GM21528 (cell line): ENCODE data around the gene PRMT3.
"Not testable (repeated sequence)": the region's sequence is repeated elsewhere in the genome, so short reads cannot be mapped to it uniquely, and the experiment has no call there.

Experiments
- ATAC-seq: cut with Tn5 transposase; IDR thresholded peaks from one replicate; pipeline ENCODE4 v1.9.1; 2021; ENCODE audit warnings: mild to moderate bottlenecking, moderate library complexity; ENCODE audit not compliant: unreplicated experiment, low FRiP score

The PRMT3 gene

GRCh38 chr11:20453657-20454316, 66.3 kb downstream of the PRMT3 start:
- ATAC-seq, result no peak

DNA sequence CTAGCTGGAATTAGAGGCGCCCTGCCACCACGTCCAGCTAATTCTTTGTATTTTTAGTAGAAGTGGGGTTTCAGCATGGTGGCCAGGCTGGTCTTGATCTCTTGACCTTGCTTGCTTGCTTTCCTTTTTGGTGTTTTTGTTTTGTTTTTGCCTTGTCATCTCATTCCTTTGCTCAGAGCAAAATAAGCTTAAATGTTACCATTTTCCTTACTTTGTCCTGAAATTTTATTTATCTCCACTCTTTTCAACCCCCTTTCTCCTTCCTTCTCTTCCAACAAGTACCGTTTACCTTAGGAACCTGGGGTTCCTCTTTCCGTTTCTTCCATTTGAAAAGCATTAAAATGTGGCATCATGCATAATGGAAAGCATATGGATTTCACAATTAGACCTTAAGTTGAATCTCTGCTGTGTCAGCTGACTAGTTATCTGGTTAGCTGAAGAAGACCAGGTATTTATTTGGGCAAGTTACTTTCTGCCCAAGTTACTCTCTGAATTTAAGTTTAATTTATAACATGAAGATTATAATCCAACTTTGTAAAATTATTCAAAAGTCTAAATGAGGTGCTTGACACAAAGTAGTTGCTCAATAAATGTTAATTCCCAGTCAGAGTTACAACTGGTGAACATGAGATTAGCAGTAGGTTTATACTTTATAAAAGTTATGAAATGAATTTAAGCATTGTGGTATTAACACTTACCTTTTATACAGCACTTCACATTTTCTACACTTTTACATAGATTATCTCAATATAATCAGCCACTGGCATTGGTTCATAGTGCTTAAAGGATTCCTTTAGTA, 69.7 kb downstream of the PRMT3 start:
- ATAC-seq, result no peak

DNA sequence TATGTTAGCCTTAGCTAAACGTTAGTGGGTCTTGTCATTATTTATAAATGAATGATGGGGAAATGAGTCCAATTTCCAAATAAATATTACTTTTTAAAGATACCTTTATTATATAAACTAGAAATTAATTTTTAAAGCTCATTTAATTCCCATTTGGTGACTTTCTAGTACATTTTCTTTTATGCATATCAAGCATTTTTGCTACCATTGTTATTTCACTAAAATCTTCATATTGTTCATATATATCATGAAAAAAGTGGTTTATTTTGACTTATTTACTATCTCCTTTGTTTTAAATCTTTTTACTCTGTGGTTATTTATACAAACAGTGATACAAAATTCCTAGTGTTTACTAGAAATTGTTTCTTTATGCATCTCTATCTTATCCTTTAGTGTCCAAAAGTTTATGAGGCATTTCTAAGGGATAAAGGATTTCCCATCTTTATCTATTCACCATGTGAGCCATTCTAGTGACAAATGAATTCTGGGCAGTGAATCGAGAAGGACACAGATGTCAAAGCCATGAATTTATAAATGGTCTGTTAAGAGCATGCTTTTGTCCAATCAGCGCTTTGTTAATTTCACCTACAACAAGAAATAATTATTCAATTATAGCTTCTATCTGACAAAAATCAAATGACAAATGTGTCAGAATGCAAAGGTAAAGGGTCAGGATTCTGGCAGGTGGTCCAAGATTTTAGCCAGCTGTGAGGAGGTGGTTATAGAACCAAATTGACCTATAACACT, 70.6 kb downstream of the PRMT3 start:
- ATAC-seq, result no peak

- ATAC-seq, result no peak
These were observed 71.6 kb downstream of the PRMT3 start for GRCh38 chr11:20458905-20459632.

- ATAC-seq, result no peak
These were observed 72.3 kb downstream of the PRMT3 start for GRCh38 chr11:20459865-20460264.

- no peak for ATAC-seq
These were observed 77.0 kb downstream of the PRMT3 start for GRCh38 chr11:20464518-20464917.

DNA sequence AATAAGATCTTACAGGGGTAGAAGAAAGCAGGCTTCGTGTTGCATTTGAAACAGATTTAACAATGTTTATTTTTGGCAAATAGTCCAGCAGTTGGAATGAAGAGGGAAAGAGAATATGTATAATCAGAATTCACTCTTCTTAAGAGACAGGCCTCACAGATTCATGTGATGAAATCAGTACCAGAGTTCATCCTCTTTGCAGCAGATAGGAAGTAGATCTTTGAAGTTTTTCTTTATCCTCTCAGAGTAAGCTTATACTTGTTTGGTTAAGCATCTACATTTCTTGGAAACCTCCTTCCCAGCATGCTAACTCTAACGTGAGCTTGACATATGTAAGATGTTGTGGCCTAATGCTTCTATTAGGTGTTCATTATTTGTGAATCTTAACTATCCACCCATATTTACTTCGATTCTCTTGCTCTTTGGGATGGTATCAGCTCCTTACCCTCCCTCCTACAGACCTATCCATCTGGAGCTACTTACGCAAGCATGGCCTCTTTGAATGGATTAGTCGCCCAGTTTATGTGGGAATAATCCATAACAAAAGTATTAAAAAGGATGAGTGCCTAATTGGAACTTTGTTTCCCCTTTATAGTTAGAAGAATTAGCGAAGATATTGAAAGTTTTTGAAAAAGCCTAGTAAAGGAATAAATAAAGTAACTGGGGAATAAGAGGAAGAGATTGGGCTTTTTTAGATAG, 80.1 kb downstream of the PRMT3 start:
- no peak for ATAC-seq

DNA sequence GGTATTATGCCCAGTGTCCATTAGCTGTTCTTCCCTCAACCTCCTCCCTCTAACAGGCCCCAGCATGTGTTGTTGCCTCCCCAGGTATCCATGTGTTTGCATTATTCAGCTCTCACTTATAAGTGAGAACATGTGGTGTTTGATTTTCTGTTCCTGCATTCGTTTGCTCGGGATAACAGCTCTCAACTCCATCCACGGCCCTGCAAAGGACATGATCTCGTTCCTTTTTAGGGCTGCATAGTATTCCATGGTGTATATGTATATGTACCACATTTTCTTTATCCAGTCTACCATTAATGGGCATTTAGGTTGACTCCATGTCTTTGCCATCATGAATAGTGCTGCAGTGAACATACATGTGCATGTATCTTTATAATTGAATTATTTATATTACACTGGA, 82.8 kb downstream of the PRMT3 start:
- no peak for ATAC-seq

DNA sequence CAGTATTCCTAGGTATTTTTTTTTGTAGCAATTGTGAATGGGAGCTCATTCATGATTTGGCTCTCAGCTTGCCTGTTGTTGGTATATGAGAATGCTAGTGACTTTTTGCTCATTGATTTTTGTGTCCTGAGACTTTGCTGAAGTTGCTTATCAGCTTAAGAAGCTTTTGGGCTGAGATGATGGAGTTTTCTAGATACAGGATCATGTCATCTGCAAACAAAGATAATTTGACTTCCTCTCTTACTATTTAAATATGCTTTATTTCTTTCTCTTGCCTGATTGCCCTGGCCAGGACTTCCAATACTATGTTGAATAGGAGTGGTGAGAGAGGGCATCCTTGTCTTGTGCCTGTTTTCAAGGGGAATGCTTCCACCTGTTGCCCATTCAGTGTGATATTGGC, 84.4 kb downstream of the PRMT3 start:
- ATAC-seq, result not testable (repeated sequence)

DNA sequence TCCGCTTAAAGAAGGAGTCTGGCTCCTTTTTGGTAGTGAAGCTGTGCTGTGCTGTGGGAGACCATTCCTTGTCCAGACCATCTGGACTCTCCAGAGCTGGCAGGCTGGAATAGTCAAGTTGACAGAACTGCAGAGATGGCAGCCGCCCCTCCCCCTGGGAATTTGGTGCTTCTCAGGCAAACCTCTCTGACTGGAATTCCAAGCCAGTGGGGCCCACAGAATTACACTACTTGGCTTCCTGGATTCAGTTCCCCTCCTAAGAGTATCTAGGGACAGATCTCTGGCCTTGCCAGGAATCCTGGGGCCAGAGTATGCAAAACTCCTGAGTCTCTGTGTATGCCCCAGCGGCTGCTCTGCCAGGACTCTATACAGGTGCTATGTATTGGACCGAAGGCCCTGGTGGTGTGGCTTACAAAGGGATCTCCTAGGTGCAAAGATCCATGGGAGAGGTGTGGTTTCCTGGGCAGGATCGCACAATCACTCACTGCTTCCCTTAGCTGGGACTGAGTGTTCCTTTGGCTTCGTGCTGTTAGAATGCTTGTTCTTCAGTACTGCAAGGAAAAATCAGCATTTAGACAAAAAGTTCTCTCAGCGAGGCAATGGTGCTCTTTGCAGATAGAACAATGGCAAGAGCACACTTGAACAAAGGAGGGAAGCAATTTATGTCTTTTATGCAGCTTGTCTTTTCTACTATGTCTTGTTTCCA, 86.8 kb downstream of the PRMT3 start:
- ATAC-seq, result no peak

DNA sequence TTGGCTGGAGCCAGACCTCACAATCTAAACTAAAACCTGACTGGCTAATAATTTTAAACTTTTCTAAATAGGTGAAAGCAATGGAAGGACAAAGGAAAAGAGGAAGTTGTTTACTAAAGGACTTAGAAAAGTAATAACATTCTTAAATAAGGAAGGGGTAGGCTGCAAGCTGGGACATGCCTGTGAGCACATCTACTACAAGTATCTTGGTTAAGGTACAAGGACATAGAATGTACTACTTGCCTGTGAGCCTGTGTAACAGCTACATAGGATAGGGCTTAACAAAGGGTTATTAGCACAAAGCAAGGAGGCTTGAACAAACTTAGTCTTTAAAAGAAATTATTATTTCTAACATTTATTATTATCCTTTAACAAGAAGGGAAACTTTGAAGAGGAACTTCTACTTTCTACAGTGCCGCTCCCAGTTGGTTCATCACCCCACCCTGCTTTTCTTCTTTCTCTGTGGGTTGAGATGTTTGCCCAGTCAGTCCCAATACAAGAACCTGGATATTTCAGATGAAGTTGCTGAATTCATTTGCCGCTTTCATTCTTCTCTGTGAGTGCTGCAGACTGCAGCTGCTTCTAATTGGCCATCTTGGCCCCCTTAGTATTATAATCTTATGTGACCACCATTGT, 87.5 kb downstream of the PRMT3 start:
- no peak for ATAC-seq

DNA sequence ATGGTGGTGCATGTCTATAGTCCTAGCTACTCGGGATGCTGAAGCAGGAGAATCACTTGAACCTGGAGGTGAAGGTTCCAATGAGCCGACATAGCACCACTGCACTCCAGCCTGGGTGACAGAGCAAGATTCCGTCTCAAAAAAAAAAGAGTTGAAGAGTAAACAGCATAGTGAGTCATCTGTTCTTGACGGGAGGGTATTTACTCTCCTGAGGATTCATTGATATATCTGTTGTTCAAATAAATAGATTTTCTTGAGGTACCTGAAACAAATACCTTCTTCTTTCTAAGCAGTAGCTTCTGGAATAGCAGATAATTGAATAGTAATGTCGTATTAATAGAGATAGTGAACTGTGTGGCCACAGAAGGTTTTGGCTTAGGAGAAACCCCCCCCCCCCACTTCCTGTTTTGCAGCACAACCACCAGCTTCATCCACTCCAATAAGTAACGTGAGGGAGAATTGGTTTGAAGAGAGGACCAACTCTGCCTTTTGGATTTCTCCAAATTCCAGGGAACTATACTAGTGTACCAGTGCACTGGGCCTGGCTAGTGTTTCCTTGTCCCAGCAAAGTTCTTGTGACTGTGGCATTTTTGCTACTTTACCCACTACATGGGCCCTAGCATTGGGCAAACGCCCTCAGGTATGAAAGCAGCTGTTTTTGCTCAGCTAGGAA, 90.0 kb downstream of the PRMT3 start:
- ATAC-seq, result no peak

DNA sequence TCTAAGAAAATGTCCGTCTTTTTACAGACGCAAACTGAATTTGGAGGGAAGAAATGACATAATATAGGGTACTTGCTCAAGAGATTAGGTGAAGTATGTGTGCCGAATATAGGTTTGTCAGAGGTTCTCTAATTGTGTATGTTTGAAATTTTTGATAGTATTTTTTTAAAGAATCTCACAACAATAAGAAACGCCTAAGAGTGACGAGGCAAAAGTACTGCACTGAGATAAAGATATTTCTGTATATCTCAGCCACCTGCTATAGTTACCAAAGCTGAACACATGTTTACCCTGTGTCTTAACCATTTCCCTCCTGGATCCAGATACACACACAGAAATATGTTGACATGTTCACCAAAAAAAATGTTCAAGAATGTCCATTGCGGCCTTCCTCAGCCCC, 92.0 kb downstream of the PRMT3 start:
- no peak for ATAC-seq

DNA sequence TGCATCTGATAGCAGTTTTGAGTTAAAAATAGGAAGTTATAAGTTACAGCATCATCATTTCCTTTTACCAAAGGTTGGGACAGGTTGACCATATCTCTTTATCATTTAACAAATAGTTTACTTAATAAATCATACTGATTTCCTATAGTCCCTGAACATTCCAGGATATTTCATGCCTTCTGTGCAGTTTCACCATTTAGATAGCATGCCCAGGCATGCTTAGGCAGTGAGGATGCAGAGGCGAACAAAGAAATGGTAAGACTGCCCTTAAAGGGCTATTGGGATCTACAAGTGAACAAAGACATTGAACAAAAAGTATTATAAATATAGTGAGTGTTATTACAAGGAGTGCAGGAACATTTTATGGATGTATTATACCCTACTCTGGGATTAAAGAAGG, 96.4 kb downstream of the PRMT3 start:
- ATAC-seq, result no peak

DNA sequence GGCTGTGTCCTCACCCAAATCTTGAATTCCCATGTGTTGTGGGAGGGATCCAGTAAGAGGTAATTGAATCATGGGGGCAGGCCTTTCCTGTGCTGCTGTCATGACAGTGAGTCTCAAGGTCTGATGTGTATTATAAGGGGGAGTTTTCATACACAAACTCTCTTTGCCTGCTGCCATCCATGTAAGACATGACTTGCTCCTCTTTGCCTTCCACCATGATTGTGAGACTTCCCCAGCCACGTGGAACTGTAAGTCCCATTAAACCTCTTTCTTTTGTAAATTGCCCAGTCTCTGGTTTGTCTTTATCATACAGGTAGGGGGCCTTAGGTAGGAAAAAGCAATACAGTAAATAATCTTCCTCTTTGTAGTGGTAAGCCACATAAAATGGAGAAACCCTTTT, 96.9 kb downstream of the PRMT3 start:
- ATAC-seq, result not testable (repeated sequence)

DNA sequence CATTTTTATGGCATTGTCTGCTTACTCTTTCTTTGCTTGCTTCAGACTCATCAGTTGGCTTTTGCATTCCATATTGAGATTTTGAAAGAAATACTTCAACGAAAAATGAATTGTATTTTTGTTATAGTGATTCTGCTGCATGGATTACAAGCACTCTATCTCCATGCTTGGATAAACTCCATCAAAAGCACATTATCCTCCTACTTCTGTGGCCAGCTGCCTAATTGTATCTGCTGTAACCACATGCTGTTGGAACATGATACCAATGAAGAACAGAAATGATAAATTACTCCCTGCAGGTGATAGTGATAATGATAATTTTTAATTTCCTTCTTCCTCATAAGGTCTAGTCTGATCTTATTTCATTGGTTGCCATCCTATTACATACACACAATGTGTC, 100.8 kb downstream of the PRMT3 start:
- no peak for ATAC-seq

DNA sequence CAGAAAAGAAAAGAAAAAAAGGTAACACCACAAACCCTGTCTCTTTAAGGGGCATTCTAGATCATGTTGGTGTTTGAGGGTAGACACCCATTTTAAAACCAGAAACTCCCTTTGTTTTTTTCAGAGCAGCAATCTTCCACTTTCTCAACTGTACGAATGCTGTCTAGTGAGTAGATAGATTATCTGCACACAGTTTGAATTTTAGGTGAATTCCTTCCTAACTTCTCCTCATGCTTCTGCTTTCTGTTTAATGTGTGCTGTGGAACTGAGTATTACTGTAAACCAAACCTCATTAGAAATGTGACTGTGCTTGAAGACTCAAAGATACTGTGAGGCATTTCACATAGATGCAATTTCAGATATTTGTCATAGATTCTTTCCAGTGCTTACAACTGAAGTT, 102.4 kb downstream of the PRMT3 start:
- no peak for ATAC-seq

- ATAC-seq, result no peak
These were observed 105.8 kb downstream of the PRMT3 start for GRCh38 chr11:20493340-20493739.
